ENCODE data around the gene OR9Q1.
"Not testable (repeated sequence)": the region's sequence is repeated elsewhere in the genome, so short reads cannot be mapped to it uniquely, and the experiment has no call there.

The OR9Q1 gene

GRCh38 chr11:58212420-58212819, 188.7 kb downstream of the OR9Q1 start, which contains the start of gene OR1S1:
TSS of gene OR1S1 (plus strand) at chr11:58212720.
- DNase-seq (ENCODE audit: low read depth, low spot score); H3K27ac ChIP-seq: not testable (repeated sequence)

GRCh38 chr11:58216476-58216875, 192.8 kb downstream of the OR9Q1 start:
- DNase-seq (ENCODE audit: low read depth, low spot score): no peak

DNA sequence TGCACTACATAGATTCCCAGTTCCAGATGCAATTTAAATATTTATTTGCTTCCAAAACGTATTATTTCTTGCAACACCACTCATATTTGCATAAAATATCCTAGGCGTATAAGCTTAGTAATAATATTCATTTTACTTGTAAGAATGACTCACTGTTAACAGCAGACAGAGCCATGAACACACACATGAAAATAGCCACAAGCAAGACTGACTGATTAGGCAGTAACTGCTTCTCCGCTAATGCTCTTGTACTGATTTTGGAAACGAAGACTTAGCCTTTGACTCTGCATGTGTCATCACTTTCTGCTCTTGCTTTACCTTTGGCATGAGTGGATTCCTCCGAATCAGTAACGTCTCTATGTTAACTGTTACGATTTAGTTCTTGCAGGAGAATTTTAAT, 199.0 kb downstream of the OR9Q1 start:
- no peak overlapping the region for H3K27ac ChIP-seq
- peak; percentile 59 for DNase-seq (ENCODE audit: low read depth, low spot score)

More at GRCh38 chr11:58216476-58216875, 192.8 kb downstream of the OR9Q1 start:
- H3K27ac ChIP-seq: no peak overlapping the region

GRCh38 chr11:58227956-58228615, 204.4 kb downstream of the OR9Q1 start:
- no peak overlapping the region for H3K27ac ChIP-seq
- DNase-seq (ENCODE audit: low read depth, low spot score): no peak

All from epithelial cell of prostate (primary cell).